HG03571 (cell line): ENCODE measurements around the gene PPP1R26.
"Not testable (repeated sequence)": the region's sequence is repeated elsewhere in the genome, so short reads cannot be mapped to it uniquely, and the experiment has no call there.

Source experiments
- ATAC-seq: cut with Tn5 transposase; IDR thresholded peaks from one replicate; pipeline ENCODE4 v1.9.1; 2021; ENCODE audit not compliant: unreplicated experiment

Gene PPP1R26

DNA sequence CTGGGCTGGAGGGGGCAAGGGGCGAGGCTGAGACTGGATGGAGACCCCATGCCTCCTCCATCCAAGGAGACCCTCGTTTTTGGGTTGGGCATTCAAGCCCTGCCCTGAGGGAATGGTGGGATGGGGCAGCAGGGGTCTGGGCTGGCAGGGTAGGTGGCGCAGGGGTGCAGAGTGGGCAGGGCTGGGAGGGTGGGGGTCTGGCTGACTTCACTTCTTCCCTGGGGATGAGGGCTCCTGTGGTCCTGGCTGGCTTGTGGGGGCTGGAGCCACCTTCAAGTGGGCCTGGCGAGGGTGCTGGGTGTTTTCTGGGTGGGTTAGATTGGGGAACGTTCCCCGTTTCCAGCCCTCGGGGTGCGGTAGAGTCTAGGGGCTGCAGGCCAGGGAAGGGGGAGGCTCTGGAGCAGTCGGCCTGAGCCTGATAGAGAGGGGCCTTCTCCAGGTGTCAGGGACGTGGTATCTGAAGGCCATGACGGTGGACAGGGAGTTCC lies 42.1 kb downstream of the PPP1R26 start:
- ATAC-seq = no peak

DNA sequence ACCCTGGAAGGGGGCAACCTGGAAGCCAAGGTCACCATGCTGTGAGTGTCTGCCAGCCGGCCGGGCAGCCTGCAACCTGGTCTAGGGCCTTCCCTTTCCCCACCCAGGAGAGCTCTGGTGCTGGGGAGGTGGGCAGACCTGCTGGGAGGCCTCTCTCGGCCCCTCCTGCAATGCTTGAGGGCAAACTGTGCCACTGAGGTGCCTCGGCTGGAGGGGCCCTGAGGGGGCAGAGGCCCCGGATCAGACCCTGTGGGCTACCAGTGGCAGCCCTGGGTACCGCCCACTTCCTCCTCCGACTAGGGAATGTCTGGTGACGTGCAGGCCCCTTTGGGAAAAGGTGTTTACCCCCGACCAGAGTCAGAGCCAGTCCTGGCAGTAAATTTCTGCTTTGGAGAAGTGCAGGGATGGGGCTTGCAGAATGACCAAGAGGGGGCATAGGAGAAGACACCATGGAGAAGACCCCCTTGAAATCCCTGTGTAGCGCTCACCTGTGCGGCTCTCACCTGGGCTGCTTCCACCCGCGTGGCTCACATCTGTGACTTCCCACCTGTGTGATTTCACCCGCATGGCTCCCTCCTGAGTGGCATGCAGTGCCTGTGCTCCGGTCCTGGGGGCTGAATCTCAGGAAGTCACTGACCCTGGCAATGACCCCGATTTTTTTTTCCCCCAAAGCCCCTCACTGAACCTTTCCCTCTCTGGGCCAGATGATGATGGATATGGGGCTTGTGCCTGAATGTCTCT lies 42.7 kb downstream of the PPP1R26 start:
- no peak for ATAC-seq

DNA sequence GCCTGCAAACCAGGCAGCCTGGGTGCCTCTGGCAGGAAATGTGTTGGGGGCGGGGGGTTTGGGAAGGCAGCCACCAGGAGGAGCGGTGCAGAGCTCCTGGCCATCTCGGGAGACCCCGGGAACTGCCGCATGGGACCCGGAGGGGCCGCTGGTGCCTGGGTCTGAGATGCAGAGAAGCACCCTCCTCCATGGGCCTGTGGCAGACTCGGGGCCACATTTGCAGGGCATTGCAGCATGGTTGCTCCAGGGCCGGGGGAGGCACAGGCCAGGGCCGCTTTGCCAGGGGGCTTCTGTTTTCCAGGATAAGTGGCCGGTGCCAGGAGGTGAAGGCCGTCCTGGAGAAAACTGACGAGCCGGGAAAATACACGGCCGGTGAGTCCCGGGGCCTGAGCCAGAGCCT lies 43.3 kb downstream of the PPP1R26 start:
- ATAC-seq = no peak

DNA sequence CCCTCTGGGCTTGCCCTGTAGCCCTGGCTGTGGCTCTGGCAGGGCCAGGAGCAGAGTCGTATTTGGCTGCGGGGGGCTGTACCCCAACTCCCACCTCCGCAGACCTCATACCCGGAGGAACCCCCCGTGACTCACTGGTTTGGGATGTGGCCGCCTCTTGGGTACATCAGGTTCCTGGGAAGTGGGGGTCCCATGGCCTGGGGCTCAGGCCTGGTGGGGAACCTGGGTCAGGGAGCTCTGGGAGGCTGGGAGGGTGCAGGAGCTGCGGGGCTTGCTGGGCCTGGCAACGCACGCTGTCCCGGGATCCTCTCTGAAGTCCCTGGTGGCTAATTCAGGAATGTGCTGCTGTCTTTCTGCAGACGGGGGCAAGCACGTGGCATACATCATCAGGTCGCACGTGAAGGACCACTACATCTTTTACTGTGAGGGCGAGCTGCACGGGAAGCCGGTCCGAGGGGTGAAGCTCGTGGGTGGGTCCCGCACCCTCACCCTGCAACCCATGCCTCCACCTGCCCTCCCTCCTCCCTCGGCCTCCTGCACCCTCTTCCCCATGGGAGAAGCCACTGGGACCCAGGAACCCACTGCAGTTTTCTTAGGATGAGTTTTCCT lies 44.0 kb downstream of the PPP1R26 start:
- ATAC-seq = no peak

DNA sequence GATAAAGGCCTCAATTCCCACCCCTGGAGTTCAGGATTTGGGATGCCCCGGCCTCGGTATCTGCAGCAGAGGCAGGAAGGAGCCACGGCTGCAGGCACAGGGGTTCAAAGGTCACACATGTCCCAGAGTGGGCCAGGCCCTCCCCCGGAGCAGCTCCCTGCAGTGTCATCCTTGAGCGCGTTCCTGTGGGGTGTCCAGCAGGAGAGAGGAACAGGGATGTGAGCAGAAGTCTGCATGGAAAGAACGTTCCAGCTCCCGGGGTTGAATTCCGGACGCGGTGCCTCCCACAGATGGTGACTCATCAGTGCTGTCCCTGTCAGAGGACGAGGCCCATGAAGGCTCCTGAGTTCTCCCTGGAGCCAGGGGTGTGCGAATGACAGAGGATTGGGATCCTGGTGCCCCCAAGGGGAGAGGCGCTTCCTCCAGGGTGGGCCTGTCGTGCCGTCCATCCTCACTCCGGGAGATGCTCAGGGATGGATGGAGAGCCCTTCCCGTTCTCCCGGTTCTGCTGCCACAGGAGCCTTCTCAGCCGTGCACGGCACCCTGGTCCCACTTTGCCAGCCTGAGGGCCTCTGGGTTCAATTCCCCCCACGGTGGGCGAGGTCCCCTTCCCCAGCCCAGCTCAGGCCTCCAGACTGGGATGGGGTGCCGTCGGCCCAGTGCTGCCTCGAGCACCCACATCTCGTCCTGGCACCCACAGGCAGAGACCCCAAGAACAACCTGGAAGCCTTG lies 44.7 kb downstream of the PPP1R26 start:
- no peak for ATAC-seq

DNA sequence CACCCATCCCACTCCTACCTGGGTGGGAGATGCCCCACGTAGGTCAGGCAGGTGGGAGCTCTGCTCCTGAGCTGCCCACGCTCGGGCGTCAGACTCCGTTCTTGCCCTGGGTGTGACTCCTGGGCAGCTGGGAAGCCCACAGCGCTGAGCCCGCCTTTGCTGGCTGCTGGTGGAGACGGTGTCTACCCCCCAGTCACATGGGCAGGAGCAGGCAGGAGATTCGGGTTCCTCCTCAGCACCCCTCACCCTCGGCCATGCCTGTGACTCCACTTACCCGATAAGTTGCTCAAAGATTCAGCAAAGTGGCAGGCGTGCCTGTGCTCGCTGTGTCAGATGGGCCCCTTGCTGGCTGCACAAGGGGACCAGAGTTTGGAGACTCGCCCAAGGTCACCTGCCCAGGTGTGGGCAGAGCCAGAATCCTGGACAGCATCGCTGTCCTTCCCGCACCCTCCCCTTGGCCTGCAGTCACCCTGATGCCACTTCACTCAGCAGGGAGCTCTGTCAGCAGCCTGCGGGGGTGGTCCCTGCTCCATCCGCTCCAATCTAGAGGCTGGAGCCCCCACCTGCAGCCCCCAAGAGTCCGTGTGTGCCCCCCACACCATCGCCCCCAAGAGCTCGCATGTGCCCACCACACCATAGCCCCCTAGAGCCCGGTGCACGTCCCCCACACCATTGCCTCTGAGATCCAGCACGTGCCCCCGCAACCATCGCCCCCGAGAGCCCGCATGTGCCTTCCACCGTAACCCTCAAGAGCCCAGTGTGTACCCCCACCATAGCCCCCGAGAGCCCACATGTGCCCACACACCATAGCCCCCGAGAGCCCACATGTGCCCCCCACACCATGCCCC lies 45.9 kb downstream of the PPP1R26 start:
- no peak for ATAC-seq

DNA sequence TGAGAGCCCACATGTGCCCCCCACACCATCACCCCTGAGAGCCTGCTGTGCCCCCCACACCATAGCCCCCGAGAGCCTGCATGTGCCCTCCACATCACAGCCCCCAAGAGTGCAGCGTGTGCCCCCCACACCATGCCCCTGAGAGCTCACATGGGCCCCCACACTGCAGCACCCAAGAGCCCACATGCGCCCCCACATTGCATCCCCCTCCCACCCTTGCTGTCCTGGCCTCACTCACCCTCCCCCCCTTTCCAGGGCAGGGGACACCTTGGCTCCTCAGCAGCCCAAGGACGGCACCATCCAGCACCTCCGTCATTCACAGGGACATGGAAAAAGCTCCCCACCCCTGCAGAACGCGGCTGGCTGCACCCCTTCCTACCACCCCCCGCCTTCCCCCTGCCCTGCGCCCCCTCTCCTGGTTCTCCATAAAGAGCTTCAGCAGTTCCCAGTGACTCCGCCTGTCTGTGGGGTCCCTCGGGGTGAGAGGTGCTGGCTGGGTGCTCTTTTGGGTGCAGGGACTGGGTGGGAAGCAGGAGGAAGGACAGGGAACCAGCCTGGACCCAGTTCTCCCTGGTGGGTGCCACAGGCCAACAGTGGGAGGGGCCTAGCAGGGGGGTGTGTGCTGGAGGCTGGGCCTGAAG lies 46.6 kb downstream of the PPP1R26 start:
- ATAC-seq = no peak

DNA sequence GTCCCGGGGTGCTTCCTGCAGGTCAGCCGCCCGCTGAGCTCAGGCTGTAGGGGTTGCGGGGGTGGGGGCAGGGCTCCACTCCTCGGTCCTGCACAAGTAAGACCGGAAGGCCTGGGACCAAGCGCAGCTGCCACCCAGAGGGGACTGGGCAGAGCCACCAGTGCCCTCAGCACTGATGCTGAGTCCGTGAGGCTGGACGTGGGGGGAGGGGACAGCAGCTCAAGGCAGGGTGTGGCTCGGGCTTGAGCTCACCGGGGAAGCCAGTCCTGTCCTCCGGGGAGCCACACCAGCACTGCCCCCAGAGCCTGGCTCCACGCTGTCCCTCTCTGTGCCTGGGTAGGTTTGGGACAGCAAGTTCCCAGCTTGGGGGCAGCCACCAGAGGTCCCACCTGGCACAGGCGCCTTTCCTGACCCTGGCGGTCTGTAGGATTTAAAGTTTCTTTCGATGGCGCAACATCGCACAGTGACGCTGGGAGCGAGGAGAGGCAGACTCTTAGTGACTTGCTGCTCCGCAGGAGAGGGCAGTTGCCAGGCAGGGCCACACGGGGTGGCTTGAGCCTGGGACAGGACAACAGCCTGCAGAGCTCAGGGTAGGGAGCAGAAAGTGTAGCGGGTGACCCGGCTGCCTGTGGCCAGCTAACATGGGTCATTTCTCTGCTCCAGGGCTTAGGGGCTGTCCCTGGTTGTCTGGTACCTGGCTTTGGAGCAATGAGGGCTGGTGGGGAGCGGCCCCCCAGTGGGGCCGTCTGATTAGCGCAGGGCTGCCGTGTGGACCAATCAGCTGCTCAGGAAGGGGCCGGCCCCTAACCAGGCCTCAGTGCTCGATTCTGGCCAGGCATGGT lies 47.4 kb downstream of the PPP1R26 start:
- ATAC-seq = no peak

DNA sequence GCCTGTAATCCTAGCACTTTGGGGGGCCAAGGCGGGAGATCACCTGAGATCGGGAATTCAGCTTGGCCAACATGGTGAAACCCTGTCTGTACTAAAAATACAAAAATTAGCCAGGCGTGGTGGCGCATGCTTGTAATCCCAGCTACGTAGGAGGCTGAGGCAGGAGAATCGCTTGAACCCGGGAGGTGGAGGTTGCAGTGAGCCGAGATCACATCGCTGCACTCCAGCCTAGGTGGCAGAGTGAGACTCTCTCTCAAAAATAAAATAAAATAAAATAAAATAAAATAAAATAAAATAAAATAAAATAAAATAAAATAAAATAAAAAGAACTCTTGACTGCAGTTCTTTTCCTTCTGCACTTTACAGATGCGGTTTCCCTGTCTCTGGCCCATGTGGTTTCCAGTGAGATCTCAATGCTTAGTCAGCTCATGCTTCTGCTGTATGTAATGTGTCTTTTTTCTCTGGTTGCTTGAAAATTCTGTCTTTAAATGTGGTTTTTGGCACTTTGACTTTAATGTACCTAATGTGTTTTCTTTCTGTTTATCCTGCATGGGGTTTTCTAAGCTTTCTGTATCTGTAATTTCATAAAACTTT lies 49.4 kb downstream of the PPP1R26 start:
- ATAC-seq = not testable (repeated sequence)

DNA sequence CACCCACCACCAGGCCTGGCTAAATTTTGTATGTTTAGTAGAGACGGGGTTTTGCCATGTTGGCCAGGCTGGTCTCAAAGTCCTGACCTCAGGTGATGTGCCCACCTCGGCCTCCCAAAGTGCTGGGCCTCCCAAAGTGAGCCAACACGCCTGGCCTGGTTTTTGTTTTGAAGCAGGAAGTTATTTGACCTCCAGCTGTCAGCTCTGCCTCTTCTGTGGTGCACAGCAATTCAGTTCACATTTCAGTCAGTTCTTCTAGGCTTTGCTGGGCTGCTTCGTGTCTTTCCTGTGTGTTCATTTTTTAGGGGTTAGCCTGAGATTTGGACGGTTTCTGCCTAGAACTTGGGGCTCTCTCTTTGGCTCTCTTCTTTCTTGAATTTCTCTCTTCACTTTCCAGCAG lies 50.6 kb downstream of the PPP1R26 start:
- ATAC-seq = no peak

DNA sequence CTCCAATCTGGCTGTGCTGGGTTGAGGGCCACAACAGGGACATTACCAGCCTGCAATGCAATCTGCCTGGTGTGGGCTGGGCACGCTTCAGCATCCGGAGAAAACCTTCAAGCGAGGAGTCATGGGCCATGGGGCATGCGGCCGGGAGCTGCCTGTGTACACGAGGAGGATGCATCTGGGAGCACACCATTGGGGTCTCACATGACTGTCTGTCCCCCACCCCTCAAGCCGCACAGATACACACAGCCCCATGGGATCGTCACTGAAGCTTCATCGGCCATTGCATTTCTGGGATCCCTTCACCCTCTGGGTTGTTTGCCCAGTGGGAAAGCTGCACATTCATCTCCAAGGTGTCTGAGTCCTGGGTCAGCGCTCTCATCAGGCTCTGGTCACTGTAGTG lies 51.5 kb downstream of the PPP1R26 start:
- ATAC-seq = no peak

DNA sequence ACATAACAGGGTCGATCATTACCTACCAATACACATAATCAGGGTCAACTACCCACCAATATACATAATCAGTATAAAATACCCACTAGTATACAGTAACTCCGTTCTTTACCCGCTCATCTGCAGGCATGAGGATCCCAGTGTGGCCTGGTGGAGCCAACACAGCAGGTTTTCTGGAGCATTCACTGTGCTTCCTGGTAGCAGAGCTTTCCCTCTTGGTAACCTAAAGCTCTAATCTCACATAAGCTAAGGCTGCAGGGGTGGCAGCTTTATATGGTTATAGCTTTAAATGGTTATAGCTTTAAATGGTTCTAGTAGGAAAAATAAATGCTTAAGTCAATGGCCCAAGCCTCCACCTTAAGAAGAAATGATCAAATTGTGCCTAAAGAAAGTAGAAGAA lies 53.5 kb downstream of the PPP1R26 start:
- no peak for ATAC-seq

DNA sequence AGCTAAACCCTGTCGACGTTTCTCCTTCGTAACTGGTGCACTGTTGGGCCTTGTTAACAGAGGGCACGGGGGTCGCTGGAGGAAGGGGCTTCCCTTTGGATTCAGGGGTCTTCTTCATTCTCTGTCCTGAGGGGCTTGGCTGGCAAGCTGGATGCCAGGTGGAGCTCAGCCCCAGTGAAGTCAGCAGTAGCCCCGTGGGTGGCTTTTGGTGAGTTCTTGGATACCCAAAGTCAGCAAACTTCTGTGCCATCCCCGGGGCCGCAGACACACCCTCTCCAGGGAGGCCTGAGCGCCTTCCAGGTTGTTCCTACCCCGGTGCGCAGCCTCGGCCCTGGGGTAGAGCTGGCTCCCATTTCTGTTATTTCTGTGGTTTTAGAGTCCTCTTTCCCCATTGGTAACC lies 54.1 kb downstream of the PPP1R26 start:
- ATAC-seq = no peak

DNA sequence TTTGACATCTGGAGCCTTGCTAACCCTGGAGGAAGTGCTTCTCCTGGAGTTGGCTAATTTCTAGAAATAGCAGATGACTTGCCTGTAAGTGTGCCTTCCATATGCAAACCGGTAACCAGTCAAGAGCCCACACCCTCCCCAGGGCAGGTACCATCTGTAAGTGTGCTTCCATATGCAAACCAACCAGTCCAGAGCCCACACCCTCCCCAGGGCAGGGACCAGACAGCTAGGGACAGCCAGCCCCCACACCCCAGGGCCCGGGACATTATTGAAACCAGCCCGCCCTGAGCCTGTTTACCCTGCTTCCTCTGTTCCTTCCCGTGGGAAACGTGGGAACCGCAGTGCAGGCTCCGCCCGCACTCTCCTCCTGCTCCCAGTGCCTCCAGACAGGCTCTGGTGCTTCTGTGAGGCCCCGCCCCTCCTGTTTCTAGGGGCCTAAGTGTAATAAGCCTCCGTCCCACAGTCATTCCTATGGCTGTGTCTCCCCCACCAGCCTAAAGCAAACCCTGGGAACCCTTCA lies 54.7 kb downstream of the PPP1R26 start:
- not testable (repeated sequence) for ATAC-seq

DNA sequence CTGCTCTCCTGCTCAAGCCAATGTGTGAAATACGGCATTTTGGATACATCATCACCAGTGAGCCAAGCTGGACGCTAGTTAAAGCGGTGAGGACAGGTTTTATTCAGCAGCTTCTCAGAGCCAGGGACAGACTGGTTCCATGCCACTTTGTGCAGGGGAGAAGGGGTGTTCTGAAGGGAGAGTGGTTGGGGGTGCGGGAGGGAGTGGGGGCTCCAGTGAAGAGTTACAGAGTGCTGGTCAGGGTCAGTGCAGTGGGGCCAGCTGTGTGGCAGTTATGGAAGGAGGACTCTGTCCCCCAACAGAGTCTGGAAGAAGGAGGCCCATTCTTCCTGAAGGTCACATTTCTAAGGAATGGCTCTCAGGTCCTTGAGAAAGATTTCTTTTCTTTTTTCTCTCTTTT lies 55.2 kb downstream of the PPP1R26 start:
- ATAC-seq = not testable (repeated sequence)

DNA sequence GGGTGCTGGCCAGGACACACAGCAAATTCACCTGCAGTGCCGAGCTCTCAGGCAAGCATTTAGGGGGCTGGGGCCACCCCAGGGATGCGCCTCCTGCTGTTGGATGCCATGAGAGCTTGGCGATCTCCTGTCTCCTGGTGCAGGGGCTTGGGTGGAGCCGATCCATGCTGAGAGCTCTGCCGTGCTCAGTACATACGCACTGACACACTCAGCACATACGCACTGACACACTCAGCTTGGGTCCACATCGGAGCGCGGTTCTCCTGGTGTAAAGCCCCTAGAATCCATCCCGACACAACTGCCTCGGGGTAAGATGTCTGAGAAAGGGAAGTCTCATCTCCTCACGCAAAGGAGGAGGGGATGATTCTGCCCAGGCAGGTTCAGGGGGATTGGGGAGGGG lies 56.0 kb downstream of the PPP1R26 start:
- not testable (repeated sequence) for ATAC-seq

DNA sequence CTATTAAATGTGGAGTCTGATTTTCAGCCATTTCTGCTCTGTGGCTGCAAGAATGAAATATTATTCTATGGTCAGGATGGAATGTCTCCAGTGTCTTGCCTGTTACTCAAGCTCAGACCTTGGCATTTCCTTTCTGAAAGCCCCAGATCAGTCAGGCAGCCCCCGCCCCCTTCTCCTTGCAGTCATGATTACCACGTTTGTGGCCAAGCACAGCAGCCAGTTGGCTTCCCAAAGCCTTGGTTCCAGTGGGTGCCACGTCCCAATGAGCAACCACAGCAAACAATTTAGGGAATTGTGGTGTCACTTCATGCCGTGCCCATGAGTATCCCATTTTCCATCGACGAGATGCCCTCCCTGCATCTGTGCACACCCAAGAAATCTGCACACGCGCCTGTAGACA lies 56.6 kb downstream of the PPP1R26 start:
- ATAC-seq = no peak
